HG03469 (cell line): ENCODE data around the gene NTMT1.

Experiments
- ATAC-seq: cut with Tn5 transposase; IDR thresholded peaks from one replicate; pipeline ENCODE4 v1.9.1; 2021; ENCODE audit warnings: mild to moderate bottlenecking, moderate library complexity, moderate number of reproducible peaks; ENCODE audit not compliant: unreplicated experiment

The NTMT1 gene

DNA sequence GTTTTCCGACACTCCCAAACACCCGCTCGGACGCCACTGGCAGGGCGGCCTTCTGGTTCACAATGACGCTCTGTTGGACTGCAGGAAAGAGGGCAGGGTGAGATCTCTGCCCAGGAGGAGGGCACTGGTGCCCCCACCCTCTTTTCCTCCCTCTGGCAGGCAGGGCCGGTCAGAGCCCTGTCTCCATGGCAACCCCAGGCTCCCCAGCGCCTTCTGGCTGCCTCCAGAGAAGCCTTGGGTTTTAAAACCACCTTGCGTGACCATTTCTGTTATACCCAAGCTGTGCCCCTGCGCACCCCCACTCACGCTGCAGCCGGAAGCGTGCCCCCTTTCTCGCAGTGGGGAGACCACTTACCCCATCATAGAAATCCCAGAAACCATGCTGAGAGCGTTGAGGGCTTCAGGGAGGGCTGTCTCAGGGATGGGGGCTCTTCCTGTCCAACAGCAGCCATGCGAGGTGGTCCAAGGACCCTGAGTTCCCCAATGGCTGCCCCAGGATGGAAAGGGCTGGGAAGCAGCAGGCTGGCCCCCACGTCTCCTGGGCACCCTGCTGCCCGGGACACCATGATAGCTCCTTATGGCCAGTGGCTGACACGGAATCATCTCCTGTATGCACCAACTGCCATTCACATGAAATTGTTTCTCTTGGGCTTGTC lies 12.3 kb upstream of the NTMT1 start:
- ATAC-seq = no peak

DNA sequence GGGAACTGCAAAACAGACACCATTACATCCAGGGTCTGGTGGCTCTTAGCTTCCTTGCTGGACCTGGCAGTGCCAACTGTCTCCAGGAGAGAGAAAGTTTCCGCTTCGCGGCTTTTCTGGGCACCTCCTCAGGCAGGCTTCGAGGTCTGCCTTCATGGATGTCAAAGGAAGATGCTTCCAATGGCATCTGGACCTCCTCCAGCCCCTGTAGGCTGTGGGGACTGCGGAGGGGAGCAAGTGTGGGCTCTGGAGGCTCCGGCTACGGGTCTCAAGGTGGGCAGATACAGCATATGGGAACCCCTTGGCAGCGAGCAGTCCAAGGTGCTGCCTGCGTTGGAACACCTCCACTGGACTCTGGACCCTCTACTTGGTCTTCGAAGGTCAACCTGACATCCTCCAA lies 11.0 kb upstream of the NTMT1 start:
- ATAC-seq = no peak

DNA sequence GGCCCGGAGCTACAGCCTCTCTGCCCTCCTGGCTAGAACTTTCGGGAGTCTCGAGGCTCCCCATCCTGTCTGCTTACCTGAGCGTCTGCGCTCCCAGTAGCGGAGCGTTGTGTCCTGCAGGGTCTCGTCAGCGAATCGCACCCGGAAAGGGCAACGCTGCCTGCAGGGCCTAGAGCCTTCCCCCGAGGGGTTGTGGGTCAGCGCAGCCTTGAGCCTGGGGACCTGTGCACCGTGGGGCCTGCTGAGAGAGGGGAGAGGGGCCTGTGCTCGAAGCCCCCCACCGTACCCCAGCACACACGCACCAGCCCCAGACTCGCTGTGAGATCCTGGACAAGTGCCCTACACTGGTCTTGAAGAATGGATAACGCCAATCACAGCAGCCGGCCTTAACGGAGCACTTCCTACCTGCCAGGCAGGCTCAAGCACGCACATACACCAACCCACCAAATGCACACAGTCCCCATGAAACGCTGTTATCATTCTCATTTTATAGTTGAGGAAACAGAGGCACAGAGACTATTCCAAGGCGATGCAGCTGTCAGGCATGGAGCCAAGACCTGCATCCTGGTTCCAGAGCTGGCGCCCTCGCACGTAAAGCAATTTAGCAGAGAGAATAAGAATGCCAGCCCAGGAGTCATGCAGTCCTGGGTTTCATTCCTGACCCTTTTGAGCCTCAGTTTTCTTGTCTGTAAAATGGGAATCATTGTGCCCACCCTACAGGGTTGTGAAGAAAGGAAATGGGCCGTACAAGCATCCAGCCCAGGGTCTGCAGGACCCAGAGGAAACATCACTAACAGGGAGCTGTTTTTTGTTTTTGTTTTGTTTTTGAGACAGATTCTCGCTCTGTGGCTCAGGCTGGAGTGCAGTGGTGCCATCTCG lies 10.3 kb upstream of the NTMT1 start:
- ATAC-seq = no peak

DNA sequence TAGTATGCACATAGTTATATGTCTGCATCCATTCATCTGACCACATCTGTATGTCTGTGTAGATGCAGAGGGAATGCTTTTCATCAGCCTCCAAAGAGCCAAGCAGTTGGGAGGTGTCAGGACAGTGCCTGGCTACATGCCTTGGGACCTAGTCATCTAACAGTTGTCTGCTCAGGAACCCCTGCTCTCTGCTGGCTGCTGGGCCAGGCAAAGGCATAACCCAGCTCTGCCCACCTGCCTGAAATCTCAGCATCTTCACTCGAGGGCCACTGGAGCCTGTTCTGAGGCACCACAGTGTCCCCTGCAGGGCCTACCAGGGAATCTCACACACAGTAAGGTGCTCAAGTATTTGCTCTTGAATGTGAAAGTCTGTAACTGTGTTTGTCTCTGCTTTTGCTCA lies 8.8 kb upstream of the NTMT1 start:
- ATAC-seq = no peak

DNA sequence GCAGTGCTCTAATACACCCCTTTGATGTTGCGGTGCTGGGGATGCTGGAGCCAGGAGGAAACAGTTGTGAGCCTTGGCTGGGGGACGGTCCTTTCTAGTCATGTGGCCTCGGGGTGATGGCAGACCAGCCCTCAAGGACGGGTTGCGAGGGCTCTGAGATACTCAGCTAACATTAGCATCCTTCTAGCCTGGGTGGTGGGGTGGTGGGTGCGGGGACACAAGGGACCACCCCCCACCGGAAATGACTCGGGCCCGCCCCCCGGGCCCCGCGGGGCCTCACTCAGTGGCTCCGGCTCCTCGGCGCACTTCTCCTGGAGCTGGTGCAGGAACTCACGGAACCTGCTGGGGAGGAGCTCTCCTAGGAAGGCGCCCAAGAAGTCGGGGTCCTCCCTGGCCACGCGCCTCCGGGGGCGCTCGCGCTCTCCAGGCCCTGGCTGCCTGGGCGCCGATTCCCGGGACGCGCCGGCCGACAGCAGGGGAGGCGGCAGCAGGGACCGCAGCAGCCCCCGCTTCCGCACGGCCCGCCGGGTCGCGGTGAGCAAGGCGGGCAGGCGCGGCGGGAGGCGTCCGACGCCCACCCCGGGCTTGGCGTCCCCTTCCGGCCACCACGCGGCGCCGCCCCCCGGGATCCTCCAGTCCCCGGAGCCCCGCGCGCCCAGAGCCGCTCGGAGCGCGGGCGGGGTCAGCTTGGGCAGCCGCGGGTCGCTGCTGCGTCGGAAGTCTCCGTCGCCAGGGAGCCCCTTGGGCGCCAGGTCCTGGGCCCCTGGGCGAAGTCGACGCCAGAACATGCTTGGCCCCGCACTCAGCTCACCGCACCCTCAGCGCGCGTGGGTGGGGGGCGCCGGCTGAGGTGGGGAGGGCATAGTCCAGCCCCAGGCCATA lies 5.9 kb upstream of the NTMT1 start:
- ATAC-seq = no peak

DNA sequence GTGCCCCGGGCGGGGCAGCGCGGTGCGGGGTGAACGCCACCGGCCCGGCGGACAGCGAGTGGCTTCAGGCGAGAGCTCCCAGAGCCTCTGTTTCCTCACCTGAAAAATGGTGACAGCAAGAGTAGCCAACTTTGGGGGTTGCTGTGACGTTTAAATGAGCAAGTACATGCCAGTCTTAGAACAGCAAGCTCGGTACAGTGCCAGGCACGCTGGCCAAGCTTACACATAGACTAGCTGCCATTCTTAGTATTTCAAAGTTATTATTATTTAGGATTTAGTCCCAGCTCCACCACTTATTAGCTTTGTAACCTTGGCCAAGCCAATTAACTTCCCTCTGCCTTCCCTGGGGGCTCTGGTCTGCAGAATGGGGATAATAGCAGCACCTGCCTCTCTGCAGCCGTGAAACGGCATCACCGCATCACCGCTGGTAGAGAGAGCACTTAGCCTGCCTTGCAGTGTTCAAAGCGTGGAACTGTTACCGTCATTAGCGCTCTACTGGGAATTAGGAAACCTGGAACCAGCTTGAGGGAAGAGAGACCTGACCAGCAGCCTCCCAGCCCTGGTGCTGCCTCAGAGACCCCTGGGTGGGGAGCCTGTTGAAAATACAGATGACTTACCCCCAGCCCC lies 5.2 kb upstream of the NTMT1 start, which contains the start of gene C9orf50:
C9orf50 (minus strand) TSS at position 433 of the 627 bp plus-strand sequence. CDS start 527 bp downstream, outside the sequence.
- no peak for ATAC-seq

DNA sequence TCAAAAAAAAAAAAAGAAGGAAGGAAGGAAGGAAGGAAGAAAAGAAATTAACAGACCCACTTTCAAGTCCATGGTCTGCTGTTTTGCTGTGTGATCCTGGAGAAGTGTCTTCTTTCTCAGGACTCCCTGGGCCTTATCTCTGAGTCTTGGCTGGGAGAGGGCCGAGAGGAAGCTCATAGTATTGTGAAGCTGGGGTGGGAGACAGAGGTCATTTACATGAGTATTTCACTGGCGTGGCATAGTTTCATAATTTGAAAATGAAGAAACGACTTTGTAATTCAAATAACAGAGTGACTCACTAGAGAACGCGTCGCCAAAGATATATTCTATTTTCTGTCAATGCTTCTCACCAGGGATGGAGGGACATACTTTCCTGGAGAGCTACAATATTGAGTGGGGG lies 2.6 kb upstream of the NTMT1 start:
- no peak for ATAC-seq

DNA sequence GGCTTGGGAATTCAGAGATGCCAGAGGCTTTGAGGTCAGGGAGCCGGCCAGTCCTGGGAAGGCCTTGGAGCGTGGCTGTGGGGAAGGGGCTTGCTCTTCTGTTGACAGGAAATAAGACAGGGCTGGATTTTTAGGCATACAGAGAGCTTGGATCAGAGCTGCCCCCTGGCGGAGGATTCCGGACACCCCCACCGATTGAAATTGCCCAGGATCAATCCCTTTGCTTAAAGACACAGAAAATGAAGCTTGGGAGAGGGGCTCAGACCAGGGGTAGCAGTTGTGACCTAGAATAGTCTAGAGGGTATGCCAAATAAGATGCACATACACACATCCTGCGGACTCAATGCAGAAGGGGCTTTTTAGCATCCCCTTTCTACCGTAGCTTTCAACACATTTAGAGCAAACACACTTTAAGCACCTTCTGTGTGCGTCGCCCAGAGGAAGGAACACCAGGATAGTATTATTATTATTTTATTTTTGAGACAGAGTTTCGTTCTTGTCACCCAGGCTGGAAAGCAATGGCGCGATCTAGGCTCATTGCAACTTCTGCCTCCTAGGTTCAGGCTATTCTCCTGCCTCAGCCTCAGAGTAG lies 1.7 kb upstream of the NTMT1 start:
- ATAC-seq = no peak

DNA sequence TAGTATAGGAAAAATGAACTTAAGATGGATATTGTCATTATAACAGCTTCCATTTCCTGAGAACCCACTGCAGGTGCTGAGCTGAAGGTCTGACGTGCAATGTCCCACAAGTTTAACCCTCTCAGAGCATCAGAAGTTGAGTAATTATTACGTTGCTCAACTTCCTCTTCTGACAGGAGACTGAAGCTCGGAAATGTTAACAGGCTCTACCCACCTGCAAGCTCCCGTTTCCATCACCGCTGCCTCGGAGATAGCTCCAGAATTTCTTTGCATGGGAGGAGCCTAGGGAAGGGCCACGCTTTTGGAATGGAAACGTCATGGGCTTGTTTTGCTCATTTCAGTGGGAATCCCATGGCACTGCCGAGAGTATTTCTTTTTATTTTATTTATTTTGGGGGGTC lies 1.0 kb upstream of the NTMT1 start:
- ATAC-seq = no peak

DNA sequence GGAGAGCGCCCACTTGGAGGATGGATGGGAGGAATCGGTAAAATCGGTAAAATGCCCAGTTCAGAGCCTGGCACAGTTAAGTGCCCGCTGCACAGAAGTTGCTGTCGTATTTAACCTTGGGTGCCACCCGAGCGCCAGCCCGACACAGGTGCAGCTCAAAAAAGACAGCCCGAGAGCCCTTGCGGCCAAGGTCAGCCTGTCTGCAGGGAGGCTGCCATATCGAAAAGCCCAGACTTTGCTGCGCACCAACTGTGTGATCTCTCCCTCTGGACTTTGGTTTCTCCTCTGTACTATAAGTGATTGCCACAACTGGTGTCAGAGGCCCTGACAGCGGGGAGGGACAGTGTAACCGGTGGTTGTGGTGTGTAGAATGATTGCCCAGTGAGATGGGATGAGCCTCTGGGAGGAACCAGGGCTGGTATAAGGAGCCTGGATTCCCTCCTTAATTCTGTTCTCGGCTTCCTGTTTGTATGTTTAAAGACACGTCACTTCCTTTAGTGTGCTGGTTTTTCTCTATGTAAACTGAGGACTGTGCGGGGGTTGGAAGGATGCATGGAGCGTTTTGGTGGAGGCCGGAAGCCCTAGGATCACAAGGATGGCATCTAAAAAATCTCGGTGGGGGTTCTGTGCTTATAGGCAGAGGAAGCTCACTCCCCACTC lies 792 bp downstream of the NTMT1 start:
- ATAC-seq = no peak

DNA sequence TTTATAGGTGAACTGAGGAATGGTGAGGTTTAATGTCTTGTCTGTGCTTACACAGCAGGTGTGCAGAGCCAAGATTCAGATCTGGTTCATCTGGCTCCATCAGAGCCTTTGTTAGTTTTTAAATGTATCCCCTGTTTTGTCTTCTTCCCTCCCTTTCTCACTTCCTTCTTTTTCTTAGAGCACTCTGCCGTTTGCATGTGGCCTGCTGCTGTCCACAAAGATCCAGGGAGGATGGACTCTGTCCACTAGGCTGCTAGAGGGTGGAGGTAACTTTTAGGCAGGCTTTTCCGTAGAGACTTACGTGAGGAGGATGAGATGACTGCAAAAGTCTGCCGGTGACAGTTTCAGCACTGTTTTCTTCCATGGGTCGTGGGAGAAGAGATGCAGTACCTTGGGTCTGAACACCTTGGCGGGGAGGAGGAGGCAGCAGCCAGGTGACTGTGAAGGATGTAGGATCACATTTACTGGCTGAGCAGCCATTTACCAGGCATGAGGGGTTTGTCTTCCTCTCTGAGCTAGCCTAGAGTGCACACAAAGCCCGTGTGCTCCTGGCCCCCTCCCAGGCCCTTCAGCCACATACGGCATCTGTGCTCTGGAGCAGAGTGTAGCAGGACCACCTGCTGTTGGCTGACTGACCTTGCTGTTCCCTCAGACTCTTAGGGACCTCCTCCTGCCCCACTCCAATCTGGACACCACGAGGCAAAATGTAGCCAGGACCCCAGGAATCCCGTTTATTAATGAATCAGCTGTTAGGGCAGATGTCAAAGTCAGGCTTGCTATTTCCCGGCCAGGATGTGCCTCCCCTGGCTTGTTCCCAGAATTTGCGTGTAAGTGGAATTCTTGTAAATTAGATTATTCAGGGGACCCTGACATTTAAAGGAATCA lies 1.8 kb downstream of the NTMT1 start:
- no peak for ATAC-seq

DNA sequence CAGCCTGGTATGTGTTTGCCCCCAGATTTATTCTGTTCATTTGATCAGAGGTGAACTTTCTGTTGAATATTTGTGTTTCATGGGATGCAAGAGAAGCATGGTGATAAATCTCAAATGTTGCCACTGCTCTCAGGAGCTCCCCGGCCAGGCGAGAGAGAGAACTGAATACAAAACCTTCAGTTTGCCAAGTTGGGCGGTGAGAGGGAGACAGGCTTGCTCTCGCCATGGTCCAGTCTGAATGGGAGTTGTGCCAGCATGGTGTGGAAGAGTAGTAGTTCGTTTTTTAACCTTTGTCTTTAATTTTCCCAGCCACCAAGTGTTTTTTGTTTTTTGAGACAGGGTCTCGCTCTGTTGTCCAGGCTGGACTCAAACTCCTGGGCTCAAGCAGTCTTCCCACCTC lies 2.7 kb downstream of the NTMT1 start:
- ATAC-seq = no peak

DNA sequence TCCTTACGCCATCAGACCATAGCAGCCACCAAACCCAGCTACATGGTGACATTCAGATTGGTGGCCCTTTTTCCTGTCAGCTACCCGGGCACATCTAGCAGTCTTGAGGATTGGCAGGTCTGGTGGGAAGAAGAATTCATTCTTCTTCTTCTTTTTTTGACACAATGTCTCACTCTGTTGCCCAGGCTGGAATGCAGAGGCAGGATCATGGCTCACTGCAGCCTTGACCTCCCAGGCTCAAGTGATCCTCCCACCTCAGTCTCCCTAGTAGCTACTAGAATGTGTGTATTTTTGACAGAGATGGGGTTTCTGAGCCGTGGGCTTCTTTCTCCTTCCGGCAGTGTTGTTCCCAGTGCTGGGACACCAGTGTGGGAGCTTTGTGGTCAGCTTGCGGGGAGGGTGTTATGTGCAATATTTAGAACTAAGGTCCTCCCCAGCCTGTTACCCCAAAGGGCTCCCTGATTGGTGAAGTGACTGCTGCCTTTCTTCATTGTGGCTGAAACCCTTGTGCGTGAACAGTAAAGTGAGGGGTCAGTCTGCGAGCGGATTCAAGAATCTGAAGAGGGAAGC lies 3.4 kb downstream of the NTMT1 start:
- ATAC-seq = no peak

DNA sequence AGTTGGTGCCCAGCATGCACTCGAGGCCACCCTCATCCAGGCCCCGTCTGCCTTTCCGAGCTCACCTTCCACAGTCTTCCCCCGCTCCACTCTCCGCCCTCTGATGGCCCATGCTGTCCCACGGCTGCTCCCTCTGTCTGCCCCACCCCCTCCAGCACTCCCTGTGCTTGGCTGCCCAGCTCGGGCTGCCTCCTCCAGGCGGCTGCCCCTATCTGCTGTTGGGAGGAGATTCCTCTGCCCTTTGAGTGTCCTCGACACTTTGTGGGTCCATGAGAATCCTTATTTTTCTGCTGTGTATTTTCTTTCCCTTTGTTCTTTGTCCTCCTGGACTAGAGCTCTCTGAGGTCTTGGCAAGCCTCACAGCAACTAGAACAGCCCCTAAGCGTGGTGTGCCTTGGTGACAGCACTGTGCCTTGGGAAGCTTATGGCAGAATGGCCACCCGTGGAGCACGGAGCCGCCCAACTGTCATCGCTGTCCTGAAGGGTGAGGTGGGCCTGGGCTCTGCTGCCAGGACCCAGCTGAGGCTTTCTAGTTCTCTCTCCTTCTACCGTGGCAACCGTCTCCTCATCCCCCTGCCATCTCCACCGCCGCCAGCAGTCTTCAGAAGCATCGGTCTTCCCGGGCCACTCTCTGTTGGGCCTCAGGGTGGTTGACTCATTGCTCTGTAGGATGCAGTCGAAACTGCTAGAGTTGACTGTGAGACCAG lies 5.2 kb downstream of the NTMT1 start:
- no peak for ATAC-seq

DNA sequence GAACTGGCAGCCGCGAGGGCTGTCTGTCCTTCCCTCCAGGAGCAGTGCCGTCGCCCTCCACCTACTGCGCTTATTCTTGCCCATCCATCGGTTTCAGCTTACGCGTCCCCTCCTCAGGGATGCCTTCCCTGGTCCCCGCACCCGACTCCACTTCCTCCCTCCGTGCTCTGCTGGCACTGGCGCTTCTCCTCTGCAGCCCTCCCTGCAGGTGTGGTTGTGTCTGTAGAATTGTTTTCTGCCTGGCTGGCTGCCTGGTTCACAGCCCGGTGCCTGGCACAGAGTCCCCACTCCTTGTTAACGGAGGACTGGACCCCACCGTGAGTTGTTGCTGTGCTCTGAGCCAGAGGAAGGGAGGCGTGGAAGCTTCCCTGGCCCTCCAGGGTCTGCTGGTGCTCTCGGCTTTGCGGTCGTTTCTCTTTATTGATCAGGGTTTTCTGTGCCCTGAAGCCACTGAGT lies 5.7 kb downstream of the NTMT1 start:
- no peak for ATAC-seq

DNA sequence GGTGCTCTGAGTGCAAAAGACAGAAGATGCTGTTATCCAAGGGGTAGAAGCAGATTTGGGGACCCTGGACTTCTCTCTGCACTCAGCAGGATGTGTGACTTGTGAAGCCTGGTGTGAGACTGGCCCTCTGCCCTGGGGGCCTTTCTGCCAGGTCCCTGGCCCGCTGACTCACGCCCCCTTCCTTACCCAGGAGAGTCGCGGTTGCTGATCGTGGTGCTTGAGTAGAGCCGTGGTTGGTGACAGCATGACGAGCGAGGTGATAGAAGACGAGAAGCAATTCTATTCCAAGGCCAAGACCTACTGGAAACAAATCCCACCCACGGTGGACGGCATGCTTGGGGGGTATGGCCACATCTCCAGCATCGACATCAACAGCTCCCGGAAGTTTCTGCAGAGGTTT lies 6.5 kb downstream of the NTMT1 start:
- no peak for ATAC-seq

DNA sequence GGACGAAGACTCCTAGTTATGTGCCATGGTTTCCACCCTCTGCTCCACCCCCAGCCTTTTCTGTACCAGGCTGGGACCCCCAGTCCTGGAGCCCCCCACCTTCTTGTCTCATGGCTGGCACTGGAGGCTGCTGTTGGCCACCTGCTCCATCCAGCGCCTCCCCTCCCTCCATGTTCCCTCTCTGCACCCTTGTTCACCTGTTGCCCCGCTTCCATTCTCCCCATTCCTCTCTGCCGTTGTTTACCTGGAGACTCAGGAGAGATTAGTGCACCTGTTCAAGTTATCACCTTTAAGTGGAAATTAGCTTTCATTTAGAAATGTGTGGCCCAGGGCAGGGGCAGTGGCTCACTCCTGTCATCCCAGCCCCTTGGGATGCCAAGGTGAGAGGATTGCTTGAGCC lies 7.2 kb downstream of the NTMT1 start:
- no peak for ATAC-seq

DNA sequence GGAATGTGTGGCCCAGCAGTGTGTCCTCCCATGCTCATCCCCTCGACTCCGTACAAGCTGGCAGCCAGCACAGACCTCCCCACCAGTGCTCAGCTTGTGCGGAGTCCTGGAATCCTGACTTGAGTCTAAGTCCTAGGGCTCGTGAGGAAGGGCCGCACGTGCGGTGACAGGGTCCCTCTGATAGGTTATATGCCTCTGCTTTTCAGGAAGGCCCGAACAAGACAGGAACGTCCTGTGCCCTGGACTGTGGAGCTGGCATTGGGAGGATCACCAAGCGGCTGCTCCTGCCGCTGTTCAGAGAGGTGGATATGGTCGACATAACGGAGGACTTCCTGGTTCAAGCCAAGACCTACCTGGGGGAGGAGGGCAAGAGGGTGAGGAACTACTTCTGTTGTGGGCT lies 7.9 kb downstream of the NTMT1 start:
- ATAC-seq = no peak
